ENCODE results near the gene POLR2H. TPM values are rescaled to one million over a fixed set of nuclear protein-coding genes. Genes with fewer than 3 reads are reported as not detected.

POLR2H gene
- total RNA-seq, 2 experiments from 2014 or later, result 74.4 to 79.9 TPM

DNA sequence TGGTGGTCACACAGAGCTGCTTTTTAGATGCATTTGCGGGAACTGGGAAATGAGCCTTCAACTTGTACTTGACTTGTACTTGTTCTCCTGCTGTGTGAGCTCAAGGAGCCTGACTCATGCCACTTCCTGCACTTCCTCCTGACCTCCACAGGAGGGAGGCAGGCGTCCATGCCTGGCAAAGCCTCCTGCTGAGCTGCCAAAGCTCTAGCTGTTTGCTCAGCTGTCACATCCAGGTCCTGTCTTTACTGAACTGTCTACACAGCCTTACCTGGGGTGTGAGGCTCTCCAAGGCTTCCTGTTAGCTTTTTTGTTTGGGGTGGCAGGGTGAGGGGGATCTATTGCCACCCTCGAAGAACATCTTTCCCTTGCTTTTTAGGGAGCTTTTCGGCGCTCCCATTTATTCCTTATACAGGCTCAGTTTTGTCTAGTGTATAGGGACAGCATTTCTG lies 10.1 kb downstream of the POLR2H start:
- ChIA-PET CTCF (interaction anchor here (0.6 to 2.5 kb wide), 25 partner anchors 8 to 191 kb away, joined by 3 to 21 read pairs (median 4); partner anchors contain the start of genes CHRD, CLCN2 and POLR2H), POLR2A (interaction anchor here (0.6 kb wide), 1 partner anchor 166 kb away, joined by 5 read pairs; no protein-coding TSS in a partner anchor)
- peak; percentile 71 for DNase-seq
- H3K4me1 Mint-ChIP-seq, result peaks cover 10% of the 10 kb centered on the region
- no peak overlapping the region for H3K4me3 Mint-ChIP-seq
- H3K9me3 Mint-ChIP-seq, result no peaks in the 10 kb centered on the region
- H3K36me3 Mint-ChIP-seq (ENCODE audit: low read depth), result peaks cover 18% of the 10 kb centered on the region
- peak overlapping the region; percentile 9 for H3K27ac Mint-ChIP-seq
- peaks cover 12% of the 10 kb centered on the region for H3K27me3 Mint-ChIP-seq

DNA sequence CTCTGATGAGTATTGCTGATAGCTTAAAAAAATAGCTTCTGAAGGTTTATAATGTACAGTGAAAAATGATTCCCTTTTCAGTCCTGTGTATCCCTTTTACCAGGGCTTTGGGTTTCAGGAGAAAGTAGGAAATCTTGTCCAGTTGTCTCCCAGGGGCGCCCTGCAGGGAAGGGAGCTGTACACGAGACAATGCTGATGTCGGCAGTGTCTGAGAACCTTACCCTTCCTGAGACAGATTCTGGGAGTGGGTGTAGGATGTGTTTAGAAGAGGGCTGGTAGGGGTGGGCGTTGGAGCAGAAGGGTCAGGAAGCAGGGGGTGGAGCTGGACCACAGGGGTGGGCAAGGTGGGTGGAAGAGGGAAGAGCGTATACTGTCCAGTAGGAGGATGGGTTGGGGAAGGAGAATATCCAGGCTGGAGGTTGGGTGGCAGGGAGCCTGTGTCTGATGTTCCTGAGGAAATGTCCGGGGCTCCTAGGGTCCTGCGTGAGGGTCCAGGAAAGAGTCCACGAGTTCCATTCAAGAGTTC lies 10.8 kb downstream of the POLR2H start:
- Mint-ChIP-seq H3K4me1 (peaks cover 5% of the 10 kb centered on the region), H3K27ac (no peak overlapping the region), H3K9me3 (no peaks in the 10 kb centered on the region), H3K36me3 (ENCODE audit: low read depth) (peaks cover 10% of the 10 kb centered on the region), H3K4me3 (no peak overlapping the region), H3K27me3 (peaks cover 17% of the 10 kb centered on the region)
- DNase-seq, result no peak
- ChIA-PET POLR2A (interaction anchor here (0.6 kb wide), 1 partner anchor 165 kb away, joined by 5 read pairs; no protein-coding TSS in a partner anchor), CTCF (interaction anchor here (0.6 to 2.5 kb wide), 16 partner anchors 9 to 190 kb away, joined by 3 to 21 read pairs (median 4); partner anchors contain the start of gene CHRD)

DNA sequence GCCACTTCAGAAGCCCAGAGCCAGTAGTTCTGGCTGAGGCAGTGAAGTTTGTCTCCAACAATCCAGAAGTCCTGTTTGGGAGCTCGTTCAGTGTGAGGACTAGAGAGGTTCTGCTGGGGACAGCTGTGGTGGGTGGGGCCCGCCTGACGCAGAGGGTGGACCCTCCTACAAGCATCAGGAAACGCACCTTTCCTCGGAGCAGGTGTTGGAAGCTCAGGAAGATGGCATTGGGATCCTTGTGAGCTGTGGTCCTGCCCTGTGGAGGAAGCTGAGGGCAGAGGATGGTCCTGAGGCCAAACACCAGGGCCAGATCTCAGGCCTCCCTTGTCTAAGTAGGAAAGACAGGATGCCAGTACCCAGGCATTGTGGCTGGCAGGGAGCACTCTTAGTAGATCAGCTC lies 11.4 kb downstream of the POLR2H start:
- CTCF ChIA-PET, result interaction anchor here (1.3 to 2.5 kb wide), 6 partner anchors 9 to 172 kb away, joined by 3 to 21 read pairs (median 8); no protein-coding TSS in a partner anchor
- no peaks in the 10 kb centered on the region for H3K9me3 Mint-ChIP-seq
- no peak overlapping the region for H3K27ac Mint-ChIP-seq
- POLR2A ChIA-PET, result no interaction called here
- no peak for DNase-seq
- H3K27me3 Mint-ChIP-seq, result peaks cover 23% of the 10 kb centered on the region
- H3K4me1 Mint-ChIP-seq, result peaks cover 5% of the 10 kb centered on the region
- peaks cover 8% of the 10 kb centered on the region for H3K36me3 Mint-ChIP-seq (ENCODE audit: low read depth)
- no peak overlapping the region for H3K4me3 Mint-ChIP-seq

DNA sequence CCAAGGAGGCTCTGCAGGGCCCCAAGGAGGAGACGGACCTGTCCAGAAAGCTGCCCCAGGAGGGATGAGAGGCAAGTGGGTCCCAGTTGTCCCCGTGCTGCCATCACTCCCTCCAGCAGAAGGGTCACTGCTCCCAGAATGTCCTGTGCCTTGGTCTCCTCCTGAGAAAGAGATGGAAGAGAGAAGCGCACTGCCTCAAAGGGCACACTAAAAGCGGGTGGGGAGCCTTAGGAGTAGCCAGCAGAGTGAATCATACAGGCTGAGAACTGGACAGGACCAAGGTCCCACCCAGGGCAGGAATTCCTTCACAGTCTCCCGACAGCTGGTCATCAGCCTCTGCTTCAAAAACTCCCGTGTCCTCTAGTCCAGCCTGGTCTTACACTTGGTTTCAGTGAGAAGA lies 11.9 kb downstream of the POLR2H start:
- POLR2A ChIA-PET, result no interaction called here
- no peak overlapping the region for H3K4me3 Mint-ChIP-seq

DNA sequence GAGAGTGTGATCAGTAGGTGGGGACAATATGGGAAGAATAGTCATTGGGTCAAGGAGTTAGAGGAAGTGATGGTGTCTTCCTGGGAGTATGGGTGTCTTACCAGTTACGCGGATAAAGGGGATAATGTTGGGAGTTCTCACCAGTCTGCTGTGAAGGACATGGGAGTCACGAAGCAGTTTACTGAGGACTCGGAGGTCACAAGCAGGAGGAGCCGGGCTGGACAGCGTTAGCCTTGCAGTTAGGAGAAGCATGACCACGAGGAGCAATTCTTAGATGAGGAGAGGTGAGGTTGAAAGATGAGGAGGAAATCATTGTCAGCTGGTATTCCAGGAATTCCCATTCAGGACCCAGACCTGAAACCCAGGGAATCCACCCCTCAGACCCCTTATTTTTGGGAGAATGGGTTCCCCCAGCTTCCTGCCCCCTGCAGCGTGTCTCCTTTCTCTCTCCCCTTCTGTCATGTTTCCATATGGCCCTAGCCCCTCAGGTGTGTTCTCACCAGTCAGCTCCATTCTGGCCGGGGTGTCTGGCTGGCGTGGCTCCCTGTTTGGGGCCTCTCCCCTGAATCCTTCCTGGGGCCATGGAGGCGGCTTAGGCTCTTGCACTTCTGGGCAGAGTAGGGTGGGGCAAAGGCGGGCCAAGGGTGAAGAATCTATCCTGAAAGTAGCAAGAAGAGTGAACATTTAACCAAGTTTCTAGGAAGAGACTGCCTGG lies 14.4 kb downstream of the POLR2H start:
- ChIA-PET POLR2A (no interaction called here), CTCF (interaction anchor here (0.6 to 1.2 kb wide), 3 partner anchors 17 to 1393 kb away, joined by 3 to 4 read pairs (median 3); no protein-coding TSS in a partner anchor)
- H3K9me3 Mint-ChIP-seq, result no peaks in the 10 kb centered on the region
- peaks cover 11% of the 10 kb centered on the region for H3K4me1 Mint-ChIP-seq
- no peak overlapping the region for H3K4me3 Mint-ChIP-seq
- H3K27ac Mint-ChIP-seq, result no peak overlapping the region
- DNase-seq, result no peak
- peaks cover 42% of the 10 kb centered on the region for H3K27me3 Mint-ChIP-seq
- H3K36me3 Mint-ChIP-seq (ENCODE audit: low read depth), result peaks cover 2% of the 10 kb centered on the region

More for the DNA sequence above, 11.9 kb downstream of the POLR2H start:
- peaks cover 4% of the 10 kb centered on the region for H3K36me3 Mint-ChIP-seq (ENCODE audit: low read depth)
- CTCF ChIA-PET, result interaction anchor here (1.3 to 2.5 kb wide), 4 partner anchors 11 to 172 kb away, joined by 3 to 13 read pairs (median 6); no protein-coding TSS in a partner anchor
- H3K27me3 Mint-ChIP-seq, result peaks cover 28% of the 10 kb centered on the region
- H3K4me1 Mint-ChIP-seq, result peaks cover 5% of the 10 kb centered on the region
- DNase-seq, result no peak
- no peaks in the 10 kb centered on the region for H3K9me3 Mint-ChIP-seq
- H3K27ac Mint-ChIP-seq, result no peak overlapping the region

DNA sequence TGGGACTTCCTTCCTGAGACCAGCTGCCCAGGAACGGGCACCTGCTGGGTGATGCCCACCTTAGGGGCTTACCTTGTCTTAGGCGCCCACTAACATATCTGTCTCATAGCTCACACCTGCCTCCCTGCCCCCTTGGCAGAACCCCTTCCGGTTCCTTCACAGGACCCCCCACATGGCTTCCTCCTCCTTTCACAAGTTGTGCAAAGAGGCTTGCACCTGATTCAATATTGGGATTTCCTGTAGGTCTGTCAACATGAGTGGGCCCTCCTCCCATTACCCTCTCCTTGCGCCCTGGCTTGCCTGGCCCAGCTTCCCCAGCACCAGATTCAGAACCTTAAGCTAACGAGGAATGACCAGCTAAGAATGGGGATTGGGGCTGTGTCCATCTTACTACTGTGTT lies 15.9 kb downstream of the POLR2H start:
- POLR2A ChIA-PET, result no interaction called here
- no peak overlapping the region for H3K4me3 Mint-ChIP-seq
- no peak overlapping the region for H3K27ac Mint-ChIP-seq
- peaks cover 8% of the 10 kb centered on the region for H3K4me1 Mint-ChIP-seq
- H3K27me3 Mint-ChIP-seq, result peaks cover 55% of the 10 kb centered on the region
- CTCF ChIA-PET, result interaction anchor here (1.0 to 1.4 kb wide), 2 partner anchors 137 to 184 kb away, joined by 3 read pairs; partner anchors contain the start of gene EPHB3
- H3K36me3 Mint-ChIP-seq (ENCODE audit: low read depth), result peaks cover 2% of the 10 kb centered on the region
- no peak for DNase-seq
- H3K9me3 Mint-ChIP-seq, result no peaks in the 10 kb centered on the region

DNA sequence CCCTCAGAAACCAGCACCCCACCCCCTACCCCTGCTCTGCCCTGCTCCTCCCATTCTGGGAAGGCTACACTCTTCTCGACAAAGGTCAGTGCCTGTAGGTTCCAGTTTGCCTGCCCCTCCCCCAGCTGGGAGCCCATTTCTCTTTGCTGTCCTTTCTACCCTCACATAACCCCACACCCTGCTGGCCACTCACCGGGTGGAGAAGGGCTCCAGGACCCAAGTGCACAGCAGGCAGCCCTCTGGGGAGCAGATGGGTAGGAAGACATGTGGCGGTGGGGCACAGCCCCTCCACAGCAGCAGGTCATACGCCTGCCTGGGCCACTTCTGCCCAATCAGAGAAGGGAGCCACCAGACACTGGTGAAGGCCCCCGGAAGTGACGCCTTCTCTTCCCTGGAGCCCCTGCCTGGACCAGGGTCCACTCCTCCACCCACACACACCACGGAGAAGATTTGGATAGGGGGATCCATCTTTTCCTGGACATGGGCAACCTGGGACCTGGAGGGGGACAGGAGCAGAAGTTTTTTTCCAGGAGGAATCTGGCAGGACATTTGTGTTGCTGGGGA lies 16.5 kb downstream of the POLR2H start, which contains the start of gene THPO:
Gene THPO, minus strand, starts transcription at position 326 of the 564 bp plus-strand sequence. CDS start 1,948 bp downstream, outside the sequence.
- Mint-ChIP-seq H3K4me1 (peaks cover 8% of the 10 kb centered on the region), H3K27me3 (peaks cover 61% of the 10 kb centered on the region), H3K4me3 (no peak within 1 kb of the TSS), H3K36me3 (ENCODE audit: low read depth) (peaks cover 2% of the 10 kb centered on the region), H3K27ac (no peak within 1 kb of the TSS), H3K9me3 (no peaks in the 10 kb centered on the region)
- ChIA-PET CTCF (interaction anchor here (1.4 kb wide), 1 partner anchor 183 kb away, joined by 3 read pairs; the partner anchor contains the start of gene EPHB3), POLR2A (no interaction called here)
- DNase-seq, result no peak

DNA sequence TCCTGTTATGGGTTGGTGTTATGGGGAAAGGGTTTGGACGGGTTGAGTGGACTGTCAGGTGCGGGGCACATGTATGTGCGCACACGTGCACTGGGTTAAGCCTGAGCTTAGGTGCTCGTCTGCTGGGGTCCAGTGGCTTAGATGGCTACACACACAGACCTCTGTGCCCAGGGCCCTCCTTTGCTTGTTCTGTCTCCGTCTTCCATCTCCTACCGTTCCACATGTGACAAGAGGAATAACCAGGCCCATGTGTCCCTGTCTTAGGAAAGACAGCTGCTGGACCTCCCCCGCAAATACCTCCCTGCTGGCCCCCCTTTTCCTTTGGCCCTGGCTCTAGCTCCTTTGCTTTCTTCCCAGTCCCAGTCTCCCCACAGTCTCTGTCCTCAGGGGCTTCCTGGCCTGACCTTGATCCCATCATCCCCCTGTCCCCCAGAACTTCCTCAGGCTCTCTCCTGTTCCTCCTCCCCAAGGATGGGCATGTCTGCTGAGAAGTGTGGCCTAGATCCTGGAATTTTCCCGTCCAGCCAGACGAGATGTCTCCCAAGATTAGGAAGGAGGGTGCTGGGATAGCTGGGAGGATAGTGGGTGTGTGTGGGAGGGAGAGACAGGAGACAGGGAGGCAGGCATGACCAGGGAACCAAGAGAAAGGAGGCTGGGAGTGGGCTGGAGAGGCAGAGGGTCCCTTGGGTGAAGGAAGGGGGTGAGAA lies 17.3 kb downstream of the POLR2H start:
- POLR2A ChIA-PET, result no interaction called here
- Mint-ChIP-seq H3K27me3 (peaks cover 61% of the 10 kb centered on the region), H3K27ac (no peak overlapping the region), H3K4me1 (peaks cover 8% of the 10 kb centered on the region), H3K9me3 (no peaks in the 10 kb centered on the region), H3K4me3 (peak overlapping the region; percentile 33), H3K36me3 (ENCODE audit: low read depth) (peaks cover 2% of the 10 kb centered on the region)
- DNase-seq, result no peak
- CTCF ChIA-PET, result interaction anchor here (0.6 to 1.1 kb wide), 2 partner anchors 91 to 163 kb away, joined by 3 to 4 read pairs; no protein-coding TSS in a partner anchor

DNA sequence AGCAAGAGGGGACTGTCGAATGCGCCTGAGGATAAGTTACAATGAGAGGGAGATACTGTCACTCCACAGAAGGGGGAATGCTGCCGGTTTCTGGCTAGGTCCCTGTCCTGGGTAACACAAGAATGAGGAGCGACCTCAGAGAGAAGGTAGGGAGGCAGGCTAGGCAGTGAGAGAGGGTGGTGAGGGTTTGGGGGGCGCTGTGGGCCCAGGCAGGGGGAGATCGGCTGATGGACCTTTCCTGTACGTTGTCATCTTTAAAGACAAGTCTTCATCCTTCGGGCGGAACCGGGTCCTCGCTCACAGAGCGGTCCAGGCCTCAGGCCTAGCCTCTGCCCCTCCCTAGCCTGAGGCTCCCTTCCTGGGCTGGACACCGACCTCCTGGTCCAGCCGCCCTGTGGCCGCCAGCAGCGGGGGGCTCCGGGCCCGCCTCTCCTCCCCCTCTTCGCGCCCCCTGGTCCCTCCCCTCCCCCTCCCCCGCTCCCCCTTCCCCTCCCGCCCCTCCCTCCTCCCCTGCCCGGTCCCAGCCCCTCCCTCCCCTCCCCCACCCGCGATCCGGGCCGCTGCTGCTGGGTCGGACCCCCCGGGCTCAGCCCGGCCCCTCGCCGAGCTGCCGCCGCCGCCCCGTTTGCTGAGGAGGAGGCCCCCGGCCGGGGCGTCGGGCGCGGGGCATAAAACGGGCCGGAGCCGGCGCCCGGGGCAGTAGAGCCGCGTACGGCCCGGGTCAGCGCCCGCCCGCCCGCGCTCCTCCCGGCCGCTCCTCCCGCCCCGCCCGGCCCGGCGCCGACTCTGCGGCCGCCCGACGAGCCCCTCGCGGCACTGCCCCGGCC lies 18.1 kb downstream of the POLR2H start, which contains the start of gene CHRD:
Gene CHRD, plus strand, starts transcription at position 697 of the 827 bp plus-strand sequence. CDS start 265 bp downstream, outside the sequence.
- POLR2A ChIA-PET, result no interaction called here
- H3K9me3 Mint-ChIP-seq, result no peaks in the 10 kb centered on the region
- H3K27me3 Mint-ChIP-seq, result peaks cover 58% of the 10 kb centered on the region
- CTCF ChIA-PET, result interaction anchor here (1.1 to 3.9 kb wide), 2 partner anchors 8 to 162 kb away, joined by 3 to 12 read pairs; no protein-coding TSS in a partner anchor
- DNase-seq, result no peak
- H3K27ac Mint-ChIP-seq, result no peak within 1 kb of the TSS
- H3K4me1 Mint-ChIP-seq, result peaks cover 8% of the 10 kb centered on the region
- H3K4me3 Mint-ChIP-seq, result peak within 1 kb of the TSS; percentile 33
- peaks cover 2% of the 10 kb centered on the region for H3K36me3 Mint-ChIP-seq (ENCODE audit: low read depth)

DNA sequence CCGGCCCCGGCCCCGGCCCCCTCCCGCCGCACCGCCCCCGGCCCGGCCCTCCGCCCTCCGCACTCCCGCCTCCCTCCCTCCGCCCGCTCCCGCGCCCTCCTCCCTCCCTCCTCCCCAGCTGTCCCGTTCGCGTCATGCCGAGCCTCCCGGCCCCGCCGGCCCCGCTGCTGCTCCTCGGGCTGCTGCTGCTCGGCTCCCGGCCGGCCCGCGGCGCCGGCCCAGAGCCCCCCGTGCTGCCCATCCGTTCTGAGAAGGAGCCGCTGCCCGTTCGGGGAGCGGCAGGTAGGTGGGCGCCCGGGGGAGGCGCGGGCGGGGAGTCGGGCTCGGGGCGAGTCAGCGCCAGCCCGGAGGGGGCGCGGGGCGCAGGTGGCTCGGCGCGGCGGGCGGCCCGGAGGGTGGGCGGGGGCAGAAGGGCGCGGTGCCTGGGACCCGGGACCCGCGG lies 18.7 kb downstream of the POLR2H start:
- Mint-ChIP-seq H3K4me1 (peaks cover 8% of the 10 kb centered on the region), H3K27me3 (peaks cover 54% of the 10 kb centered on the region), H3K36me3 (ENCODE audit: low read depth) (peaks cover 2% of the 10 kb centered on the region), H3K9me3 (no peaks in the 10 kb centered on the region), H3K4me3 (no peak overlapping the region), H3K27ac (no peak overlapping the region)
- POLR2A ChIA-PET, result no interaction called here
- CTCF ChIA-PET, result interaction anchor here (3.9 kb wide), 1 partner anchor 9 kb away, joined by 12 read pairs; no protein-coding TSS in a partner anchor
- no peak for DNase-seq

DNA sequence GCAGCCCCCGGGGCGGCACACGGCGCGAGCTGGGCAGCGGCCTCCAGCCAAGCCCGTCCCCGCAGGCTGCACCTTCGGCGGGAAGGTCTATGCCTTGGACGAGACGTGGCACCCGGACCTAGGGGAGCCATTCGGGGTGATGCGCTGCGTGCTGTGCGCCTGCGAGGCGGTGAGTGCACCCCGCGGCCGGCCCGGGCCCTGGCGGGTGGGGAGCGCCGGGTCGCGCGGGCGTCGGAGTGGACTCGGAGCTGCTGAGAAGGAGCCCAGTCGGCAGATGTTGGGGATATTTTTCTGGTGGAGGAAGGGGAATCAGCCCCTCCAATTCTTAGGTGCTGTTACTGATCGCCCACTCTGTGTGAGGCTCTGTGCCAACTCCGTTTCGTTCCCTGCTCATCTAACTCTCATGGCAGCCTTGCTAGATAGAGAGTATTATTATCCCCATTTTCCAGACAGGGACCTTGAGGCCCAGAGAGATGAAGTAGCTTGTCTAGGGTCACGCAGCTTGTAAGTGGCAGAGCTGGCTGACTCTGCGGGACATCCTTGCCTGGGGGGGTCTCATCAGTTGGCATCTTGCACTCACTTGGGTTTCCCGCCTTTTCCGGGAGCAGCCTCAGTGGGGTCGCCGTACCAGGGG lies 19.2 kb downstream of the POLR2H start:
- Mint-ChIP-seq H3K4me3 (peak overlapping the region; percentile 22), H3K27ac (no peak overlapping the region), H3K9me3 (no peaks in the 10 kb centered on the region), H3K27me3 (peaks cover 52% of the 10 kb centered on the region), H3K36me3 (ENCODE audit: low read depth) (peaks cover 2% of the 10 kb centered on the region), H3K4me1 (peaks cover 8% of the 10 kb centered on the region)
- ChIA-PET POLR2A (no interaction called here), CTCF (interaction anchor here (1.4 to 3.9 kb wide), 2 partner anchors 9 to 147 kb away, joined by 4 to 12 read pairs; no protein-coding TSS in a partner anchor)
- DNase-seq, result no peak

Data from activated CD4-positive, alpha-beta T cell treated with anti-CD3 and anti-CD28 coated beads, Interleukin-2, amount 10 ng/mL, durations not matched to agents 7 days and 5 days (primary cell).